HFF-Myc (cell line): ENCODE data around the gene KRT17.
"Not testable (repeated sequence)": the region's sequence is repeated elsewhere in the genome, so short reads cannot be mapped to it uniquely, and the experiment has no call there.

Source experiments
- DNase-seq: peaks from one replicate; pipeline ENCODE4 v3.0.0-alpha.2; 2011; ENCODE audit warnings: low read depth; ENCODE audit errors: extremely low read depth
- H3K4me3 ChIP-seq: replicated peaks from 2 replicates; pipeline ENCODE4 v1.5.1; 2011; ENCODE audit warnings: low read depth, mild to moderate bottlenecking, control low read depth, low read length
- CTCF ChIP-seq: IDR thresholded peaks from 2 replicates; pipeline ENCODE4 v1.5.1; 2012; ENCODE audit warnings: mild to moderate bottlenecking, low read depth, low read length, control low read depth; ENCODE audit errors: missing control alignments

KRT17 gene

DNA sequence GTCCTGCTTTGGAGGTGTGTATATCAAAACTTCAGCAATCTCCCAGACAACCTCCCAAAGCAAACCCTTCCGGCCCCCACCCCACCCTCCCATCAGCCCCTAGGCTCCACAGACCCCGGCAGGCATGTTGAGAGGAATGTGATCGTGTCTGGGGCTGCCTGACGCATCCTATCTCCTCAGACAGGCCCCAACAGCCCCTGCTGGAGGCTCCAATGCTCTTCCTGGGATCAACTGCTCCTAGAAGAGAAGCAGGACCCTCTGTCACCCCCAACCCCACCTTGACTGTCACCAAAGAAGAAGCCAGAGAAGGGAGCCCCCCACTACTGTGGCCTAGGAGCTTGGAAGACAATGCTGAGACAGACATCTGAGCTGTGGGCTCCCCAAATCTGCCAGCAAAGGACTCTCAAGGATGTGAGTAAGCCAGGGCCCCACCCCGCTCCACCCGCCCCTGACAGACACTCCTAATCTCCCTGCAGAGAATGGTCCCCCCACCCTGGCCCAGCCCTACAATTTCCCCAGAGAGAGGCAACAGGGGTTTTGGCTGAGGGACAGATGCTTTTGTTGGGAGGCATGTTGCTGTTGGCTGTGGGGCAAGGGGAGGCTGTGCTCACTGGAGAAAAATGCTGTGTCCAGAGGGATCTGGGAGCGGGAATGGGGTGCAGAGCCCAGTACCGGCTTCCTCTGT is 36.1 kb downstream of the KRT17 start:
- no peak for TF ChIP-seq CTCF
- H3K4me3 ChIP-seq, result no peak overlapping the region
- DNase-seq, result no peak

- no peak for DNase-seq
- H3K4me3 ChIP-seq, result no peak within 1 kb of the TSS
- TF ChIP-seq CTCF, result no peak
Observed at GRCh38 chr17:41586863-41587495, 37.4 kb downstream of the KRT17 start, which contains the start of gene KRT14. Gene KRT14 (minus strand): TSS chr17:41586895. CDS start chr17:41586834, 61 bp downstream.

GRCh38 chr17:41585301-41586056 is 38.9 kb downstream of the KRT17 start:
- no peak for TF ChIP-seq CTCF
- H3K4me3 ChIP-seq, result no peak overlapping the region
- DNase-seq, result no peak

DNA sequence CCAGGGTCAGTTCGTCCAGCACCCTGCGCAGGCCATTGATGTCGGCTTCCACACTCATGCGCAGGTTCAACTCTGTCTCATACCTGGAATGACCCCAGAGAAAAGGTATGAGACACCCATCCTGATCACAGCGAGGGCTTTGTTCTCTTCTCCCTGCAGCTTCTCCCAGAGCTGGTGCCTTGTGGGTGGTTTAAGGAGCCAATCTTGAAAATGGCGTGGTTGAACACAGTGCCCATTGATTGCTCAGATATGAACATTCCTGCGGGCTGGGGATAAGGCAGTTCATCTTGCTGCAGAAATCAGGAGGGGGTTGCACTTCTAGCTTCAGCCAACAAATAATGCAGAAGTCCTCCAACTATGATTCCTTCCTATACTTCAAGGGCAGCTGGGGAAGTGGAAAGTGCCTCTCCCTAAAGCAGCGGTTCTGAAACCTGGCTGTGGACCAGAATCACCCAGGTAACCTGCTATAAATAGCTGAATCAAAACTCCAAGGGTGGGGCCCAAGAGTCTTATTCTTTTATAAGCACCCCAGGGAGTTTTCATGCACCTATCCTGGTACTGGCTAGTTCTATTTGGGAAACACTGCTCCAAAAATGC is 39.9 kb downstream of the KRT17 start:
- H3K4me3 ChIP-seq, DNase-seq: not testable (repeated sequence)

DNA sequence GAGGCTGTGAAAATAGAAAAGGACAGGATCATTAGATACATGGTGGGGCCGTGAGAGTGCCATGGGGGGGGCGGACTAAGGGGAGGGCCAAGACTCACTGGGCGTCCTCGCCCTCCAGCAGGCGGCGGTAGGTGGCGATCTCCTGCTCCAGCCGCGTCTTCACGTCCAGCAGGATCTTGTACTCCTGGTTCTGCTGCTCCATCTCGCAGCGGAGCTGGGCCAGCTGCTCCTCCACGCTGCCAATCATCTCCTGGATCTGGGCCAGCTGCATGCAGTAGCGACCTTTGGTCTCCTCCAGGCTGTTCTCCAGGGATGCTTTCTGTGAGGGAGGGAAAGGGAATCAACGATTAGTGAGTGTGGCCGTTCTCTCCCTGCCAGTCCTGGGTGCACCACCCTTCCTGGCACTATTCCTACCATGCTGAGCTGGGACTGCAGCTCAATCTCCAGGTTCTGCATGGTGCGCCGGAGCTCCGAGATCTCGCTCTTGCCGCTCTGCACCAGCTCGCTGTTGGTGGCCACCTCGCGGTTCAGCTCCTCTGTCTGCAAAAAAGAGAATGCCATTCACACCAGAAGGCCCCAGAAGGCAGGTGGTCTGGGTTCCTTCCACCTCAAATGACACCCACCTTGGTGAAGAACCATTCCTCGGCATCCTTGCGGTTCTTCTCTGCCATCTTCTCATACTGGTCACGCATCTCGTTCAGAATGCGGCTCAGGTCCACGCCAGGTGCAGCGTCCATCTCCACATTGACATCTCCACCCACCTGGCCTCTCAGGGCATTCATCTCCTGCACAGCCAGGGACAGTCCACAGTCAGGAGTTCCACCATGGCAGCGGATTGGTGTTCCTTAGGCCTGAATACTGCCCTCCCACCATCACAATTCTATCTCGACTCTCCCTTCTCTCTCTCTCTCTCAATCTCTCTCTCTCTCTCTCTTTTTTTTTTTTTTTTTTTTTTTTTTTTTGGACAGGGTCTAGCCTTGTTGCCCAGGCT is 40.9 kb downstream of the KRT17 start:
- no peak overlapping the region for H3K4me3 ChIP-seq
- DNase-seq, result no peak
- no peak for TF ChIP-seq CTCF

GRCh38 chr17:41582061-41582968 is 42.1 kb downstream of the KRT17 start:
- H3K4me3 ChIP-seq, DNase-seq: not testable (repeated sequence)
